Upper lobe of left lung (tissue), 4 donors: ENCODE measurements around the gene EXOC6B.

Source experiments
- POLR2A ChIP-seq, 4 donors: fragments of 450-650 bp; IDR thresholded peaks; one replicate each; pipeline ENCODE4 v1.5.1; 2016 to 2017; ENCODE audit warnings: antibody characterized with exemption in 4 of 4, mild to moderate bottlenecking in 2 of 4
- TF ChIP-seq, protein P1 (sequence below), 6 experiments: fragments of 450-650 bp in 4 of 6; fragments of 200-600 bp in 2 of 6; sonication (generic) in 2 of 6; IDR thresholded peaks; one replicate each; pipeline ENCODE4 v1.5.1; 2016 to 2019; ENCODE audit warnings: antibody characterized with exemption in 6 of 6

DNA sequence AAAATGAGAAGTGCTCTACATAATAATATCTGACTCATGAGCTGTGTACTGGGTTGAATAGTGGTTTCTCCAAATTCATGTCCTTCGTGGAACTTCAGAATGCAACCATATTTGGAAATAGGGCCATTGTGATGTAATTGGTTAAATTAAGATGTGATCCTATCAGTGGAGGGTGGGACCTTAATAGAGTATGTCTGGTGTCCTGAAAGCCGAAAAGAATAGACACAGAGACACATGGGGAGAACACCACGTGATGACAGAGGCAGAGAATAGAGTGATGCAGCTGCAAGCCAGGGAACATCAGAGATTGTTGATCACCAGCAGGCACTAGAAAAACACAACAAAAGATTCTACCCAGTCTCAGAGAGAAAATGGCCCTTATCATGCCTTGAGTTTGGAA, 310.1 kb downstream of the EXOC6B start:
- TF ChIP-seq, protein P1, sequence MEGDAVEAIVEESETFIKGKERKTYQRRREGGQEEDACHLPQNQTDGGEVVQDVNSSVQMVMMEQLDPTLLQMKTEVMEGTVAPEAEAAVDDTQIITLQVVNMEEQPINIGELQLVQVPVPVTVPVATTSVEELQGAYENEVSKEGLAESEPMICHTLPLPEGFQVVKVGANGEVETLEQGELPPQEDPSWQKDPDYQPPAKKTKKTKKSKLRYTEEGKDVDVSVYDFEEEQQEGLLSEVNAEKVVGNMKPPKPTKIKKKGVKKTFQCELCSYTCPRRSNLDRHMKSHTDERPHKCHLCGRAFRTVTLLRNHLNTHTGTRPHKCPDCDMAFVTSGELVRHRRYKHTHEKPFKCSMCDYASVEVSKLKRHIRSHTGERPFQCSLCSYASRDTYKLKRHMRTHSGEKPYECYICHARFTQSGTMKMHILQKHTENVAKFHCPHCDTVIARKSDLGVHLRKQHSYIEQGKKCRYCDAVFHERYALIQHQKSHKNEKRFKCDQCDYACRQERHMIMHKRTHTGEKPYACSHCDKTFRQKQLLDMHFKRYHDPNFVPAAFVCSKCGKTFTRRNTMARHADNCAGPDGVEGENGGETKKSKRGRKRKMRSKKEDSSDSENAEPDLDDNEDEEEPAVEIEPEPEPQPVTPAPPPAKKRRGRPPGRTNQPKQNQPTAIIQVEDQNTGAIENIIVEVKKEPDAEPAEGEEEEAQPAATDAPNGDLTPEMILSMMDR (IDR thresholded peaks at IDR 0.05): no peak
- TF ChIP-seq POLR2A (IDR thresholded peaks at IDR 0.05): no peak
